HCT116 (cell line): Measurements from ENCODE around the gene COQ8B. TPM values are rescaled to one million over a fixed set of nuclear protein-coding genes. Genes with fewer than 3 reads are reported as not detected.

ENCODE experiments used
- ATAC-seq: fragments of 200-7000 bp; cut with Tn5 transposase; 2 replicates; pipeline ENCODE4 v1.9.1; 2020; ENCODE audit warnings: mild to moderate bottlenecking, moderate library complexity
- BruUV-seq: library from RNA; stranded (reverse); fragments of 400-500 nt; replicated peaks from 2 replicates; lab custom pipeline; 2021; lab: Mats Ljungman, UMichigan
- CTCF ChIA-PET: fragments of 300-600 bp; sonication (Branson Sonifier 250); formaldehyde crosslinking; loops from one replicate; lab custom pipeline; 2021; ENCODE audit warnings: antibody characterized with exemption; lab: Charles Lee
- POLR2A ChIA-PET: fragments of 300-600, 350-600 bp; sonication (Branson Sonifier 250); formaldehyde crosslinking; loops from one replicate; lab custom pipeline; 2021; ENCODE audit warnings: antibody characterized with exemption; lab: Charles Lee
- RAD21 ChIA-PET, 2 experiments: fragments of 300-600 bp; sonication (Branson Sonifier 250); formaldehyde crosslinking; loops; one replicate each; lab custom pipeline; 2023; ENCODE audit warnings: low total read pairs in 2 of 2; ENCODE audit not compliant: uncharacterized antibody in 2 of 2, unreplicated experiment in 2 of 2, low non-redundant PET in 1 of 2; lab: Charles Lee
- DNase-seq: peaks from one replicate; pipeline ENCODE4 v3.0.0-alpha.2; 2010; ENCODE audit warnings: low read depth, low spot score
- H2AFZ ChIP-seq: fragments of 200-600 bp; shearing (Covaris generic), sonication (generic); 2 replicates; pipeline ENCODE4 v1.6.1; 2017; ENCODE audit warnings: low read depth, mixed run types, mixed read lengths, antibody characterized with exemption, low read length; ENCODE audit not compliant: poor library complexity, severe bottlenecking
- H3K27ac ChIP-seq: 2 replicates; pipeline ENCODE4 v1.5.1; 2012; ENCODE audit warnings: low read depth, low read length
- H3K27me3 ChIP-seq: fragments of 200-600 bp; sonication (generic); 2 replicates; pipeline ENCODE4 v1.6.1; 2016; ENCODE audit warnings: mixed run types, low read length, mixed read lengths; ENCODE audit not compliant: insufficient read depth
- H3K36me3 ChIP-seq, 2 experiments: fragments of 200-500 bp in 1 of 2; fragments of 200-600 bp in 1 of 2; sonication (Bioruptor generic) in 1 of 2; sonication (generic) in 1 of 2; 2 replicates each; pipeline versions ENCODE4 v1.5.1 to v1.6.1; 2014 to 2016; ENCODE audit warnings: low read length in 2 of 2, inconsistent platforms in 1 of 2, mixed read lengths in 1 of 2, mixed run types in 1 of 2; ENCODE audit not compliant: insufficient read depth in 2 of 2, control insufficient read depth in 1 of 2
- H3K4me1 ChIP-seq, 2 experiments: fragments of 200-600 bp in 1 of 2; sonication (generic) in 1 of 2; 2 replicates each; pipeline versions ENCODE4 v1.5.1 to v1.6.1; 2012 to 2017; ENCODE audit warnings: low read length in 2 of 2, inconsistent platforms in 1 of 2, mild to moderate bottlenecking in 1 of 2, mixed read lengths in 1 of 2, mixed run types in 1 of 2, moderate library complexity in 1 of 2; ENCODE audit not compliant: insufficient read depth in 2 of 2, control insufficient read depth in 1 of 2
- H3K4me2 ChIP-seq: fragments of 200-600 bp; sonication (generic); 2 replicates; pipeline ENCODE4 v1.6.1; 2017; ENCODE audit warnings: mixed run types, low read length, mixed read lengths
- H3K4me3 ChIP-seq, 2 experiments: fragments of 200-600 bp in 1 of 2; sonication (generic) in 1 of 2; replicated peaks in 1 of 2; 2 replicates each; pipeline ENCODE4 v1.5.1; 2011 to 2016; ENCODE audit warnings: low read length in 2 of 2, control low read depth in 1 of 2, low read depth in 1 of 2, mild to moderate bottlenecking in 1 of 2, mixed read lengths in 1 of 2, mixed run types in 1 of 2
- H3K79me2 ChIP-seq: fragments of 200-600 bp; sonication (generic); 2 replicates; pipeline ENCODE4 v1.6.1; 2017; ENCODE audit warnings: mild to moderate bottlenecking, mixed run types, low read length, moderate library complexity, mixed read lengths; ENCODE audit not compliant: insufficient read depth
- H3K9ac ChIP-seq: fragments of 200-600 bp; sonication (generic); 2 replicates; pipeline ENCODE4 v1.6.1; 2016; ENCODE audit warnings: low read length, mixed read lengths
- H3K9me2 ChIP-seq: fragments of 200-600 bp; sonication (generic), shearing (Covaris generic); 2 replicates; pipeline ENCODE4 v1.6.1; 2017; ENCODE audit warnings: mixed run types, mild to moderate bottlenecking, moderate library complexity; ENCODE audit not compliant: insufficient read depth
- H3K9me3 ChIP-seq, 2 experiments: fragments of 200-500 bp in 1 of 2; fragments of 200-600 bp in 1 of 2; sonication (Bioruptor generic) in 1 of 2; sonication (generic) in 1 of 2; 2 replicates each; pipeline ENCODE4 v1.6.1; 2014 to 2017; ENCODE audit warnings: low read length in 2 of 2, mixed read lengths in 2 of 2, inconsistent platforms in 1 of 2, low read depth in 1 of 2, mild to moderate bottlenecking in 1 of 2, mixed run types in 1 of 2, moderate library complexity in 1 of 2; ENCODE audit not compliant: control insufficient read depth in 1 of 2, insufficient read depth in 1 of 2
- H4K20me1 ChIP-seq: fragments of 200-600 bp; sonication (generic), shearing (Covaris generic); 2 replicates; pipeline ENCODE4 v1.6.1; 2017; ENCODE audit warnings: mixed run types, mild to moderate bottlenecking, moderate library complexity; ENCODE audit not compliant: insufficient read depth
- CTCF ChIP-seq, 3 experiments: fragments of 200-600 bp in 1 of 3; sonication (generic) in 1 of 3; IDR thresholded peaks in 2 of 3; conservative IDR thresholded peaks in 1 of 3; 2 replicates each; pipeline ENCODE4 v1.5.1; 2012 to 2017; ENCODE audit warnings: low read depth in 2 of 3, low read length in 2 of 3, antibody characterized with exemption in 1 of 3, borderline replicate concordance in 1 of 3, control low read depth in 1 of 3, mild to moderate bottlenecking in 1 of 3, mixed read lengths in 1 of 3, mixed run types in 1 of 3, moderate library complexity in 1 of 3; ENCODE audit not compliant: insufficient read depth in 1 of 3
- EZH2 ChIP-seq: fragments of 200-600 bp; sonication (generic); IDR thresholded peaks from 2 replicates; pipeline ENCODE4 v1.6.1; 2017; ENCODE audit warnings: antibody characterized with exemption, mixed run types
- SIN3A ChIP-seq: IDR thresholded peaks from 2 replicates; pipeline ENCODE4 v1.6.1; 2012; ENCODE audit warnings: low read depth
- TCF7L2 ChIP-seq: IDR thresholded peaks from 2 replicates; pipeline ENCODE4 v1.7.0; 2011; ENCODE audit warnings: borderline replicate concordance, inconsistent platforms; ENCODE audit not compliant: insufficient read depth, insufficient read length; ENCODE audit errors: extremely low read depth
- ZFX ChIP-seq: fragments of 450-650 bp; IDR thresholded peaks from 2 replicates; pipeline ENCODE4 v1.6.1; 2017
- intact Hi-C: fragments of 100-400 bp; cut with micrococcal nuclease; formaldehyde crosslinking; loops from 2 replicates; pipeline ENCODE4 v1.10.0; 2022
- total RNA-seq: library from RNA; stranded (reverse); gene quantifications from one replicate; pipeline ENCODE4 v1.2.1, GENCODE V29; 2021; ENCODE audit not compliant: unreplicated experiment
- TF ChIP-seq, protein P1 (sequence below): IDR thresholded peaks from 2 replicates; pipeline ENCODE4 v1.6.1; 2012

The COQ8B gene
- total RNA-seq, 1 experiment from 2014 or later: 47.1 TPM

GRCh38 chr19:40744554-40745401, 28.1 kb upstream of the COQ8B start:
- DNase-seq (no peak), ATAC-seq (peak; percentile 60)
- POLR2A ChIA-PET: no interaction called here
- CTCF ChIA-PET: interaction anchor here (0.9 to 1.6 kb wide), 6 partner anchors 12 to 400 kb away, joined by 3 to 4 read pairs (median 3); partner anchors contain the start of genes EGLN2 and RAB4B
- no peaks in the 10 kb centered on the region for H3K9me3 ChIP-seq
- H3K4me2 ChIP-seq: no peak overlapping the region
- no TSS peak for BruUV-seq
- no peak overlapping the region for H3K4me3 ChIP-seq
- H4K20me1 ChIP-seq: no peaks in the 10 kb centered on the region
- H3K36me3 ChIP-seq: no peaks in the 10 kb centered on the region
- H3K27ac ChIP-seq: no peak overlapping the region
- H3K9me2 ChIP-seq: no peaks in the 10 kb centered on the region
- RAD21 ChIA-PET: no interaction called here
- TF ChIP-seq, protein P1, sequence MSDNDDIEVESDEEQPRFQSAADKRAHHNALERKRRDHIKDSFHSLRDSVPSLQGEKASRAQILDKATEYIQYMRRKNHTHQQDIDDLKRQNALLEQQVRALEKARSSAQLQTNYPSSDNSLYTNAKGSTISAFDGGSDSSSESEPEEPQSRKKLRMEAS: no peak
- TF ChIP-seq SIN3A (no peak), TCF7L2 (no peak), CTCF (IDR thresholded peaks at IDR 0.05 in 2 of 3, conservative IDR thresholded peaks at IDR 0.05 in 1 of 3; ENCODE audit: borderline replicate concordance in 1 of 3, insufficient read depth in 1 of 3, low read depth in 2 of 3, low read length in 2 of 3) (peak in 2 of 3 experiments; percentile 30 to 33; a peak in 2 of 6 replicates), EZH2 (no peak), ZFX (no peak)
- H3K9ac ChIP-seq: no peak overlapping the region
- H3K79me2 ChIP-seq: no peaks in the 10 kb centered on the region; the same call in 1 of the 2 replicates
- no peak overlapping the region for H2AFZ ChIP-seq
- H3K4me1 ChIP-seq: peaks cover 20% of the 10 kb centered on the region in 2 experiments; a peak in 3 of 4 replicates
- intact Hi-C loops: no loop called here
- H3K27me3 ChIP-seq: no peaks in the 10 kb centered on the region
